HG03354 (cell line): ENCODE results near the gene SMAD5.
A peak's percentile ranks its signal among the peaks of the same experiment; 100 is the strongest.

Source experiments
- ATAC-seq: cut with Tn5 transposase; IDR thresholded peaks from one replicate; pipeline ENCODE4 v1.9.1; 2021; ENCODE audit warnings: mild to moderate bottlenecking; ENCODE audit not compliant: unreplicated experiment, poor library complexity, severe bottlenecking

SMAD5 gene

GRCh38 chr5:136210259-136210658 is 77.6 kb downstream of the SMAD5 start:
- ATAC-seq: no peak

GRCh38 chr5:136211282-136212040 is 78.8 kb downstream of the SMAD5 start:
- no peak for ATAC-seq

- no peak for ATAC-seq
These were observed 79.6 kb downstream of the SMAD5 start for GRCh38 chr5:136212252-136212721.

GRCh38 chr5:136213919-136214493 is 81.4 kb downstream of the SMAD5 start:
- no peak for ATAC-seq

- no peak for ATAC-seq
These were observed 83.2 kb downstream of the SMAD5 start for GRCh38 chr5:136215812-136216211.

GRCh38 chr5:136216230-136216629 is 83.6 kb downstream of the SMAD5 start:
- no peak for ATAC-seq

- no peak for ATAC-seq
These were observed 88.7 kb downstream of the SMAD5 start for GRCh38 chr5:136221340-136221739.

- no peak for ATAC-seq
These were observed 90.1 kb downstream of the SMAD5 start for GRCh38 chr5:136222580-136223235.

GRCh38 chr5:136225796-136226195 is 93.2 kb downstream of the SMAD5 start:
- no peak for ATAC-seq

- no peak for ATAC-seq
These were observed 93.8 kb downstream of the SMAD5 start for GRCh38 chr5:136226401-136226800.

GRCh38 chr5:136228136-136228757 is 95.6 kb downstream of the SMAD5 start:
- ATAC-seq: no peak

- ATAC-seq: no peak
These were observed 97.5 kb downstream of the SMAD5 start for GRCh38 chr5:136230176-136230575.

GRCh38 chr5:136232316-136232715 is 99.7 kb downstream of the SMAD5 start:
- peak; percentile 62 for ATAC-seq
